GM12878 (cell line): ENCODE data around the gene NMUR1. TPM values are rescaled to one million over a fixed set of nuclear protein-coding genes. Genes with fewer than 3 reads are reported as not detected.

ENCODE experiments used
- ASH2L ChIP-seq: fragments of 300-600, 200-600 bp; sonication (generic); IDR thresholded peaks from 2 replicates; pipeline ENCODE4 v1.6.1; 2017; ENCODE audit warnings: low read depth, mild to moderate bottlenecking, borderline replicate concordance
- BHLHE40 ChIP-seq, 2 experiments: fragments of 450-650 bp in 1 of 2; IDR thresholded peaks; 2 replicates each; pipeline ENCODE4 v1.6.1; 2011 to 2017; ENCODE audit warnings: low read depth in 2 of 2, borderline replicate concordance in 1 of 2, improper control_type of control experiment in 1 of 2, low read length in 1 of 2, mild to moderate bottlenecking in 1 of 2
- E4F1 ChIP-seq: fragments of 450-650 bp; IDR thresholded peaks from 2 replicates; pipeline ENCODE4 v1.6.1; 2018; ENCODE audit warnings: borderline replicate concordance, mild to moderate bottlenecking; ENCODE audit not compliant: partially characterized antibody
- EGR1 ChIP-seq, 2 experiments: IDR thresholded peaks; 1 replicate in 1 of 2; 2 replicates in 1 of 2; pipeline ENCODE4 v1.6.1; 2011 to 2012; ENCODE audit warnings: low read depth in 2 of 2, low read length in 2 of 2, borderline replicate concordance in 1 of 2, mild to moderate bottlenecking in 1 of 2, moderate library complexity in 1 of 2
- FOS ChIP-seq: IDR thresholded peaks from 3 replicates; pipeline ENCODE4 v1.6.1; 2011; ENCODE audit warnings: borderline replicate concordance; ENCODE audit not compliant: insufficient read length; ENCODE audit errors: extremely low read depth
- GABPA ChIP-seq: IDR thresholded peaks from 2 replicates; pipeline ENCODE4 v1.6.1; 2014; ENCODE audit warnings: antibody characterized with exemption, low read depth, mild to moderate bottlenecking, inconsistent platforms
- HDGF ChIP-seq: fragments of 450-650 bp; IDR thresholded peaks from 2 replicates; pipeline ENCODE4 v1.6.1; 2016; ENCODE audit warnings: antibody characterized with exemption
- JUNB ChIP-seq: IDR thresholded peaks from 2 replicates; pipeline ENCODE4 v1.6.1; 2016; ENCODE audit warnings: antibody characterized with exemption, mild to moderate bottlenecking
- MEF2A ChIP-seq: IDR thresholded peaks from 2 replicates; pipeline ENCODE4 v1.6.1; 2011; ENCODE audit warnings: low read depth, mild to moderate bottlenecking, low read length, moderate library complexity; ENCODE audit not compliant: insufficient read depth
- RAD51 ChIP-seq: fragments of 450-650 bp; IDR thresholded peaks from 2 replicates; pipeline ENCODE4 v1.6.1; 2016; ENCODE audit warnings: moderate library complexity, mild to moderate bottlenecking, inconsistent platforms
- SMAD1 ChIP-seq: fragments of 450-650 bp; IDR thresholded peaks from 2 replicates; pipeline ENCODE4 v1.6.1; 2018; ENCODE audit warnings: mild to moderate bottlenecking, low read depth; ENCODE audit not compliant: partially characterized antibody
- YBX1 ChIP-seq: fragments of 450-650 bp; IDR thresholded peaks from 2 replicates; pipeline ENCODE4 v1.6.1; 2016; ENCODE audit warnings: antibody characterized with exemption
- polyA plus RNA-seq, 11 experiments: library from polyadenylated mRNA; depleted of rRNA in 4 of 11; unstranded in 6 of 11; stranded (reverse) in 5 of 11; fragments of >200 nt; fragmentation: Nextera tagmentation in 4 of 11; fragmentation: Illumina TruSeq in 1 of 11; extraction: Ambion mirVana in 4 of 11; extraction: Trizol in 1 of 11; gene quantifications; 1 replicate in 1 of 11; 2 replicates in 10 of 11; pipeline versions ENCODE4 v1.2.1 to v1.2.3, GENCODE V29; 2011 to 2016; ENCODE audit warnings: inconsistent platforms in 2 of 11, missing spikeins in 2 of 11, low read depth in 1 of 11
- total RNA-seq, 4 experiments: library from RNA; depleted of rRNA in 3 of 4; stranded (reverse); fragments of >200 nt in 3 of 4; fragmentation: Illumina TruSeq in 1 of 4; extraction: Trizol in 1 of 4; gene quantifications; 2 replicates each; pipeline versions ENCODE4 v1.2.1 to v1.2.3, GENCODE V29; 2013 to 2021
- TF ChIP-seq, protein P1 (sequence below): fragments of 450-650 bp; formaldehyde crosslinking; IDR thresholded peaks from 2 replicates; pipeline ENCODE4 v1.5.0; 2022; ENCODE audit warnings: mild to moderate bottlenecking, missing genetic modification characterization
- TF ChIP-seq, protein P2 (sequence below): fragments of 450-650 bp; IDR thresholded peaks from 2 replicates; pipeline ENCODE4 v1.6.1; 2017; ENCODE audit warnings: borderline replicate concordance

The NMUR1 gene
- total and polyA plus RNA-seq, 10 of the 15 experiments (the other 5 are each of a cell fraction or from before 2014, with no cell fraction given): under 0.01 to 0.08 (median 0.02) TPM; not detected in 5

- TF ChIP-seq, protein P1, sequence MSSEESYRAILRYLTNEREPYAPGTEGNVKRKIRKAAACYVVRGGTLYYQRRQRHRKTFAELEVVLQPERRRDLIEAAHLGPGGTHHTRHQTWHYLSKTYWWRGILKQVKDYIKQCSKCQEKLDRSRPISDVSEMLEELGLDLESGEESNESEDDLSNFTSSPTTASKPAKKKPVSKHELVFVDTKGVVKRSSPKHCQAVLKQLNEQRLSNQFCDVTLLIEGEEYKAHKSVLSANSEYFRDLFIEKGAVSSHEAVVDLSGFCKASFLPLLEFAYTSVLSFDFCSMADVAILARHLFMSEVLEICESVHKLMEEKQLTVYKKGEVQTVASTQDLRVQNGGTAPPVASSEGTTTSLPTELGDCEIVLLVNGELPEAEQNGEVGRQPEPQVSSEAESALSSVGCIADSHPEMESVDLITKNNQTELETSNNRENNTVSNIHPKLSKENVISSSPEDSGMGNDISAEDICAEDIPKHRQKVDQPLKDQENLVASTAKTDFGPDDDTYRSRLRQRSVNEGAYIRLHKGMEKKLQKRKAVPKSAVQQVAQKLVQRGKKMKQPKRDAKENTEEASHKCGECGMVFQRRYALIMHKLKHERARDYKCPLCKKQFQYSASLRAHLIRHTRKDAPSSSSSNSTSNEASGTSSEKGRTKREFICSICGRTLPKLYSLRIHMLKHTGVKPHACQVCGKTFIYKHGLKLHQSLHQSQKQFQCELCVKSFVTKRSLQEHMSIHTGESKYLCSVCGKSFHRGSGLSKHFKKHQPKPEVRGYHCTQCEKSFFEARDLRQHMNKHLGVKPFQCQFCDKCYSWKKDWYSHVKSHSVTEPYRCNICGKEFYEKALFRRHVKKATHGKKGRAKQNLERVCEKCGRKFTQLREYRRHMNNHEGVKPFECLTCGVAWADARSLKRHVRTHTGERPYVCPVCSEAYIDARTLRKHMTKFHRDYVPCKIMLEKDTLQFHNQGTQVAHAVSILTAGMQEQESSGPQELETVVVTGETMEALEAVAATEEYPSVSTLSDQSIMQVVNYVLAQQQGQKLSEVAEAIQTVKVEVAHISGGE: no peak
- no peak for TF ChIP-seq JUNB
- TF ChIP-seq GABPA: no peak
- TF ChIP-seq ASH2L: no peak
- no peak for TF ChIP-seq YBX1
- no peak for TF ChIP-seq MEF2A
- no peak for TF ChIP-seq E4F1
- TF ChIP-seq RAD51: no peak
- TF ChIP-seq, protein P2, sequence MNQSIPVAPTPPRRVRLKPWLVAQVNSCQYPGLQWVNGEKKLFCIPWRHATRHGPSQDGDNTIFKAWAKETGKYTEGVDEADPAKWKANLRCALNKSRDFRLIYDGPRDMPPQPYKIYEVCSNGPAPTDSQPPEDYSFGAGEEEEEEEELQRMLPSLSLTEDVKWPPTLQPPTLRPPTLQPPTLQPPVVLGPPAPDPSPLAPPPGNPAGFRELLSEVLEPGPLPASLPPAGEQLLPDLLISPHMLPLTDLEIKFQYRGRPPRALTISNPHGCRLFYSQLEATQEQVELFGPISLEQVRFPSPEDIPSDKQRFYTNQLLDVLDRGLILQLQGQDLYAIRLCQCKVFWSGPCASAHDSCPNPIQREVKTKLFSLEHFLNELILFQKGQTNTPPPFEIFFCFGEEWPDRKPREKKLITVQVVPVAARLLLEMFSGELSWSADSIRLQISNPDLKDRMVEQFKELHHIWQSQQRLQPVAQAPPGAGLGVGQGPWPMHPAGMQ: no peak
- TF ChIP-seq EGR1 (IDR thresholded peaks at IDR 0.05; ENCODE audit: borderline replicate concordance in 1 of 2, low read depth in 2 of 2, low read length in 2 of 2): no peak
- no peak for TF ChIP-seq SMAD1
- TF ChIP-seq HDGF: no peak
- no peak for TF ChIP-seq BHLHE40 (IDR thresholded peaks at IDR 0.05; ENCODE audit: borderline replicate concordance in 1 of 2, low read depth in 2 of 2, low read length in 1 of 2)
- TF ChIP-seq FOS: no peak
Observed at GRCh38 chr2:231554327-231554726, 24.1 kb upstream of the NMUR1 start (continued).
